ENCODE results near the gene PYGM.

DNA sequence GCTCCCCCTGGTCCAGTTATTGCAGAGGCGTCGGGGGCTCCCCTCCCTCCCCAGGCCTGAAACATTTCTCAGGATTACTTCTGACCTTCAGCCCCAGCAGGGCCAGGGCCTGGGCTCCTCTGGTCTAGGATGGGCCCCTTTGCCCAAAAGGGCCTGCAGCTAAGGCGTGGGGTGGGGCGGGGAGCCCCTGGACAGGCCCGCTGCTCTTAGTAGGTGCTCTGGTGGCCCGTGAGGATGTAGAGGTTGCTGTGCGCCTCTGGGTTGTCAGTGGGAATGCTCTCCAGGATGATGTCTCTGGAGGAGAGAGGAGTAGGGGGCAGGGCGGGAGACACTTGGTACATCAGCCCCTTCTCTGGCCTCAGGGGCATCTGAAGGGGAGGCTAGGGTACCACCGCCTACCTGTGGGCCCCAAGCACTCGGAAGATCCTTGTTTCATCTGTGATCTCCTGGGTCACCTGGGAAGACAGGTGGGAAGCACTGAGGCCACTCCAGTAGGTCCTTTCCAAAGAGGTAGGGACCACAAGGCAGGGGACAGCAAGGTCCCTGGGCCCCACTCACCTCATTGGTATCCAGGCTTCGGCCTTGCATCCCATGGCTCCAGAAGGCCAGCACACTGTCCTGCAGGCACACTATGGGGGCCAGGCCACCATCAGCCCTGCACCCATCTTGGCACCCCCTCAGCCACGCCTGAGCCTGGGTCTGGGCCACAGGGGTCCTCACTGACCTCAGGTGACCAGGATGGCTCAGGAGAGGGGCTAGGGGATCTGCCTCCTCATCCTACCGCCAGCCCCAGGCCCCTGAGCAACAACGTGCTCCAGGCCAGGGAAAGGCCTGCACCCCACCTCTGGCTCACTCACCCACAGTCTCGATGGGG lies 29.8 kb upstream of the PYGM start:
- TF ChIP-seq, protein P1, sequence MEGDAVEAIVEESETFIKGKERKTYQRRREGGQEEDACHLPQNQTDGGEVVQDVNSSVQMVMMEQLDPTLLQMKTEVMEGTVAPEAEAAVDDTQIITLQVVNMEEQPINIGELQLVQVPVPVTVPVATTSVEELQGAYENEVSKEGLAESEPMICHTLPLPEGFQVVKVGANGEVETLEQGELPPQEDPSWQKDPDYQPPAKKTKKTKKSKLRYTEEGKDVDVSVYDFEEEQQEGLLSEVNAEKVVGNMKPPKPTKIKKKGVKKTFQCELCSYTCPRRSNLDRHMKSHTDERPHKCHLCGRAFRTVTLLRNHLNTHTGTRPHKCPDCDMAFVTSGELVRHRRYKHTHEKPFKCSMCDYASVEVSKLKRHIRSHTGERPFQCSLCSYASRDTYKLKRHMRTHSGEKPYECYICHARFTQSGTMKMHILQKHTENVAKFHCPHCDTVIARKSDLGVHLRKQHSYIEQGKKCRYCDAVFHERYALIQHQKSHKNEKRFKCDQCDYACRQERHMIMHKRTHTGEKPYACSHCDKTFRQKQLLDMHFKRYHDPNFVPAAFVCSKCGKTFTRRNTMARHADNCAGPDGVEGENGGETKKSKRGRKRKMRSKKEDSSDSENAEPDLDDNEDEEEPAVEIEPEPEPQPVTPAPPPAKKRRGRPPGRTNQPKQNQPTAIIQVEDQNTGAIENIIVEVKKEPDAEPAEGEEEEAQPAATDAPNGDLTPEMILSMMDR (IDR thresholded peaks at IDR 0.05; ENCODE audit: extremely low read depth in 1 of 2, insufficient read depth in 1 of 2, low read depth in 1 of 2, low read length in 2 of 2), result no peak
- no peak for TF ChIP-seq POLR2A (IDR thresholded peaks at IDR 0.05; ENCODE audit: low read depth, low read length)
- TF ChIP-seq EZH2 (IDR thresholded peaks at IDR 0.05; ENCODE audit: borderline replicate concordance, low read depth, low read length, severe bottlenecking), result no peak
- TF ChIP-seq FOS (IDR thresholded peaks at IDR 0.05; ENCODE audit: borderline replicate concordance, insufficient read depth, low read length), result no peak
- TF ChIP-seq, protein P2, sequence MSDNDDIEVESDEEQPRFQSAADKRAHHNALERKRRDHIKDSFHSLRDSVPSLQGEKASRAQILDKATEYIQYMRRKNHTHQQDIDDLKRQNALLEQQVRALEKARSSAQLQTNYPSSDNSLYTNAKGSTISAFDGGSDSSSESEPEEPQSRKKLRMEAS (IDR thresholded peaks at IDR 0.05; ENCODE audit: insufficient read depth, insufficient read length), result no peak
- no peak for TF ChIP-seq POLR2AphosphoS5 (IDR thresholded peaks at IDR 0.05; ENCODE audit: insufficient read depth, low read depth, low read length)
- TF ChIP-seq MYC (IDR thresholded peaks at IDR 0.05; ENCODE audit: low read depth, low read length), result no peak
- TF ChIP-seq GATA2 (IDR thresholded peaks at IDR 0.05; ENCODE audit: insufficient read depth, insufficient read length, low read depth, low read length), result no peak
- no peak for TF ChIP-seq JUN (IDR thresholded peaks at IDR 0.05; ENCODE audit: borderline replicate concordance, insufficient read depth, insufficient read length, low read depth)

All from endothelial cell of umbilical vein (primary cell).